ENCODE measurements around the gene STAT3. TPM values are rescaled to one million over a fixed set of nuclear protein-coding genes. Genes with fewer than 3 reads are reported as not detected.

Gene STAT3
- total RNA-seq, 1 experiment from 2014 or later: 61.0 TPM

- H2AFZ ChIP-seq (ENCODE audit: low read depth, low read length, poor library complexity, severe bottlenecking): no peak overlapping the region
- ATAC-seq: no peak
- POLR2A ChIA-PET: interaction anchor here (3.0 kb wide), 1 partner anchor 9 kb away, joined by 10 read pairs; the partner anchor contains the start of gene CAVIN1
These were observed 43.5 kb upstream of the STAT3 start for GRCh38 chr17:42431758-42432161.

More at GRCh38 chr17:42431758-42432161, 43.5 kb upstream of the STAT3 start:
- peaks cover 15 to 43% of the 10 kb centered on the region in 2 experiments for H3K4me1 ChIP-seq (ENCODE audit: control insufficient read depth in 1 of 2, insufficient read depth in 2 of 2, low read length in 2 of 2)
- ChIA-PET CTCF (interaction anchor here (0.8 to 1.6 kb wide), 4 partner anchors 9 to 95 kb away, joined by 3 to 4 read pairs (median 4); partner anchors contain the start of gene CAVIN1), RAD21 (ENCODE audit: low non-redundant PET in 1 of 2, low total read pairs in 2 of 2, uncharacterized antibody in 2 of 2, unreplicated experiment in 2 of 2) (no interaction called here)
- H3K4me2 ChIP-seq (ENCODE audit: low read length): no peak overlapping the region
- intact Hi-C loops (cut with micrococcal nuclease): no loop called here
- no peak overlapping the region for H3K27ac ChIP-seq (ENCODE audit: low read depth, low read length)
- TF ChIP-seq ZNF274 (IDR thresholded peaks at IDR 0.05; ENCODE audit: low read depth, low read length) (no peak), SRF (IDR thresholded peaks at IDR 0.05; ENCODE audit: low read depth) (no peak), POLR2A (IDR thresholded peaks at IDR 0.05; ENCODE audit: borderline replicate concordance, extremely low read depth, insufficient read depth, insufficient read length) (no peak), REST (IDR thresholded peaks at IDR 0.05; ENCODE audit: low read depth) (no peak), YY1 (IDR thresholded peaks at IDR 0.05; ENCODE audit: extremely low read depth, insufficient replicate concordance, low read depth, low read length) (no peak), ZBTB33 (IDR thresholded peaks at IDR 0.05; ENCODE audit: extremely low read depth, insufficient replicate concordance, low read length) (no peak), SIN3A (IDR thresholded peaks at IDR 0.05; ENCODE audit: low read depth) (no peak), ZFX (IDR thresholded peaks at IDR 0.05) (no peak), RAD21 (IDR thresholded peaks at IDR 0.05; ENCODE audit: low read depth) (no peak), SP1 (IDR thresholded peaks at IDR 0.05; ENCODE audit: low read depth) (no peak), EZH2 (IDR thresholded peaks at IDR 0.05) (no peak), MAX (IDR thresholded peaks at IDR 0.05) (no peak), EZH2phosphoT487 (IDR thresholded peaks at IDR 0.05; ENCODE audit: borderline replicate concordance) (no peak), EGR1 (IDR thresholded peaks at IDR 0.05; ENCODE audit: low read depth) (no peak), ELF1 (IDR thresholded peaks at IDR 0.05; ENCODE audit: borderline replicate concordance, low read depth) (no peak)
- H3K36me3 ChIP-seq (ENCODE audit: control insufficient read depth in 1 of 2, insufficient read depth in 2 of 2, low read length in 2 of 2): no peaks in the 10 kb centered on the region
- H3K4me3 ChIP-seq (replicated peaks in 1 of 2; ENCODE audit: low read depth in 1 of 2, low read length in 2 of 2): no peak overlapping the region
- no TSS peak for BruUV-seq (replicated peaks)
- no peak for DNase-seq (ENCODE audit: low read depth, low spot score)
- no peaks in the 10 kb centered on the region for H3K9me3 ChIP-seq (ENCODE audit: control insufficient read depth in 1 of 2, insufficient read depth in 1 of 2, low read depth in 1 of 2, low read length in 2 of 2)
- no peaks in the 10 kb centered on the region for H4K20me1 ChIP-seq (ENCODE audit: insufficient read depth)
- H3K27me3 ChIP-seq (ENCODE audit: insufficient read depth, low read length): no peaks in the 10 kb centered on the region
- H3K79me2 ChIP-seq (ENCODE audit: insufficient read depth, low read length): no peaks in the 10 kb centered on the region
- H3K9me2 ChIP-seq (ENCODE audit: insufficient read depth): no peaks in the 10 kb centered on the region
- H3K9ac ChIP-seq (ENCODE audit: low read length): no peak overlapping the region
